Measurements from ENCODE around the gene OR13J1. TPM values are rescaled to one million over a fixed set of nuclear protein-coding genes. Genes with fewer than 3 reads are reported as not detected.

The OR13J1 gene
- total and polyA plus RNA-seq, 9 donors, result not detected

- no peak overlapping the region for H3K27ac ChIP-seq
- DNase-seq, result peak in 1 of 5 donors; percentile 3
- intact Hi-C loops (cut with DNase I), result no loop called here
- H3K4me1 ChIP-seq (ENCODE audit: insufficient read depth), result peaks cover 1% of the 10 kb centered on the region
- no peak overlapping the region for H3K4me3 ChIP-seq
- TF ChIP-seq EP300 (IDR thresholded peaks at IDR 0.05) (no peak), POLR2A (IDR thresholded peaks at IDR 0.05) (no peak), CTCF (IDR thresholded peaks at IDR 0.05) (no peak)
- H3K36me3 ChIP-seq, result no peaks in the 10 kb centered on the region
- H3K27me3 ChIP-seq, result no peaks in the 10 kb centered on the region
- no peaks in the 10 kb centered on the region for H3K9me3 ChIP-seq
- 50 to 65% (median 54%) methylated on average over 4 of the region's 4 CpGs for WGBS, 3 donors
These were observed 22.2 kb downstream of the OR13J1 start for GRCh38 chr9:35847792-35848572.

- WGBS, 3 donors, result 53 to 64% (median 60%) methylated on average over 53 of the region's 53 CpGs
- Histone ChIP-seq H3K27ac (peak overlapping the region in 1 of 2 donors; percentile 27), H3K4me3 (no peak overlapping the region), H3K36me3 (no peaks in the 10 kb centered on the region), H3K4me1 (ENCODE audit: insufficient read depth) (peaks cover 1% of the 10 kb centered on the region), H3K9me3 (no peaks in the 10 kb centered on the region), H3K27me3 (no peaks in the 10 kb centered on the region)
- intact Hi-C loops (cut with DNase I), result no loop called here
- TF ChIP-seq POLR2A (IDR thresholded peaks at IDR 0.05) (no peak), EP300 (IDR thresholded peaks at IDR 0.05) (no peak), CTCF (IDR thresholded peaks at IDR 0.05) (no peak)
- DNase-seq, result peak in 2 of 5 donors; percentile 34 to 46
These were observed 24.1 kb downstream of the OR13J1 start for GRCh38 chr9:35845824-35846771.

- intact Hi-C loops (cut with DNase I), result no loop called here
- no peak for TF ChIP-seq CTCF (IDR thresholded peaks at IDR 0.05)
- no peak for TF ChIP-seq EP300 (IDR thresholded peaks at IDR 0.05)
- TF ChIP-seq POLR2A (IDR thresholded peaks at IDR 0.05), result no peak
- peaks cover 1% of the 10 kb centered on the region for H3K4me1 ChIP-seq (ENCODE audit: insufficient read depth)
- H3K9me3 ChIP-seq, result no peaks in the 10 kb centered on the region
- no peaks in the 10 kb centered on the region for H3K27me3 ChIP-seq
- H3K4me3 ChIP-seq, result no peak overlapping the region
- no peaks in the 10 kb centered on the region for H3K36me3 ChIP-seq
- DNase-seq, result no peak
- no peak overlapping the region for H3K27ac ChIP-seq
- WGBS, 3 donors, result 20 to 30% (median 24%) methylated on average over 7 of the region's 7 CpGs
These were observed 25.5 kb downstream of the OR13J1 start for GRCh38 chr9:35844628-35845270.

- 93 to 95% (median 95%) methylated on average over 3 of the region's 3 CpGs for WGBS, 3 donors
- Histone ChIP-seq H3K4me1 (ENCODE audit: insufficient read depth) (peaks cover 1% of the 10 kb centered on the region), H3K36me3 (no peaks in the 10 kb centered on the region), H3K9me3 (no peaks in the 10 kb centered on the region), H3K4me3 (no peak overlapping the region), H3K27me3 (no peaks in the 10 kb centered on the region), H3K27ac (no peak overlapping the region)
- no peak for DNase-seq
- no peak for TF ChIP-seq POLR2A (IDR thresholded peaks at IDR 0.05)
- no peak for TF ChIP-seq CTCF (IDR thresholded peaks at IDR 0.05)
- TF ChIP-seq EP300 (IDR thresholded peaks at IDR 0.05), result no peak
- intact Hi-C loops (cut with DNase I), result no loop called here
These were observed 27.4 kb downstream of the OR13J1 start for GRCh38 chr9:35842795-35843194.

All from ovary (tissue), 9 donors.